Suprapubic skin (tissue), 4 donors: ENCODE measurements around the gene PPIB.

Experiments used
- CTCF ChIP-seq, 2 donors: fragments of 200-600 bp in 1 of 2; fragments of 450-650 bp in 1 of 2; sonication (generic) in 1 of 2; IDR thresholded peaks; one replicate each; pipeline ENCODE4 v1.5.1; 2016 to 2019; ENCODE audit warnings: antibody characterized with exemption in 2 of 2, mild to moderate bottlenecking in 1 of 2, moderate library complexity in 1 of 2
- EP300 ChIP-seq: sonication (generic); formaldehyde crosslinking; IDR thresholded peaks from one replicate; pipeline ENCODE4 v1.6.1; 2017; ENCODE audit warnings: antibody characterized with exemption
- POLR2A ChIP-seq, 2 donors: fragments of 450-650 bp; IDR thresholded peaks; one replicate each; pipeline ENCODE4 v1.6.1; 2017; ENCODE audit warnings: antibody characterized with exemption in 2 of 2, mild to moderate bottlenecking in 2 of 2, moderate library complexity in 2 of 2
- POLR2AphosphoS5 ChIP-seq, 3 donors: sonication (generic); formaldehyde crosslinking; IDR thresholded peaks; one replicate each; pipeline ENCODE4 v1.6.1; 2017; ENCODE audit warnings: antibody characterized with exemption in 3 of 3

GRCh38 chr15:64146520-64146884 is 16.3 kb downstream of the PPIB start:
- TF ChIP-seq POLR2A (IDR thresholded peaks at IDR 0.05) (no peak), CTCF (IDR thresholded peaks at IDR 0.05) (no peak), POLR2AphosphoS5 (IDR thresholded peaks at IDR 0.05) (no peak), EP300 (no peak)
